ENCODE results near the gene MBD1.
A peak's percentile ranks its signal among the peaks of the same experiment; 100 is the strongest.

MBD1 gene

DNA sequence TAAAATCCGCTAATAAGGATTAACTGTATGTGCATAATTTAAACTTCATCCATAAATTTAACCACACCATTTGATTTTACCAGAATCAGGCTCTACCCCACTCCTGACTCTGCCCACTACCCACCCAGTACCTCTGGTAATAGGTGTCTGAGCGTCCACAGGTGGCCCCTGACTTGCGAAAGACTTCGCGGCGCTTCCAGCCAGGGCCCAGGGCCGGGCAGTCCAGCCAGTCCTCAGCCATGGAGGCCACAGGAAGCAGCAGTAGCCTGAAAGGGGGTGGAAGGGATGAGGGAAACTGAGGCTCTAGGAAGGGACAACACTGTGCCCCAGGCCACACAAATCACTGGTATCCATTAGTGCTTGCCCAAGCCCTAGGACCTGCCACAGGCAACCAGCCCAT, 1.6 kb downstream of the MBD1 start:
- Mint-ChIP-seq H3K27ac (peak overlapping the region; percentile 80 to 95 (median 95)), H3K4me3 (peak overlapping the region; percentile 96 to 99 (median 97)), H3K27me3 (ENCODE audit: low read depth) (no peaks in the 10 kb centered on the region), H3K36me3 (ENCODE audit: low read depth) (peaks cover 76% of the 10 kb centered on the region), H3K9me3 (peaks cover 14% of the 10 kb centered on the region), H3K4me1 (peaks cover 23% of the 10 kb centered on the region)
- no peak for TF ChIP-seq CTCF (IDR thresholded peaks at IDR 0.05; ENCODE audit: unreplicated experiment in 3 of 3)

GRCh38 chr18:50277942-50278341, 3.4 kb downstream of the MBD1 start:
- H3K27me3 Mint-ChIP-seq (ENCODE audit: low read depth): no peaks in the 10 kb centered on the region
- no peak for TF ChIP-seq CTCF (IDR thresholded peaks at IDR 0.05; ENCODE audit: unreplicated experiment in 3 of 3)
- no peak overlapping the region for H3K27ac Mint-ChIP-seq
- peak overlapping the region; percentile 35 to 58 (median 50) for H3K4me3 Mint-ChIP-seq
- H3K4me1 Mint-ChIP-seq: peaks cover 23% of the 10 kb centered on the region
- H3K9me3 Mint-ChIP-seq: peaks cover 14% of the 10 kb centered on the region
- peaks cover 74% of the 10 kb centered on the region for H3K36me3 Mint-ChIP-seq (ENCODE audit: low read depth)

GRCh38 chr18:50276452-50276851, 4.9 kb downstream of the MBD1 start:
- H3K4me1 Mint-ChIP-seq: peaks cover 21% of the 10 kb centered on the region
- TF ChIP-seq CTCF (IDR thresholded peaks at IDR 0.05; ENCODE audit: unreplicated experiment in 3 of 3): no peak
- peaks cover 81% of the 10 kb centered on the region for H3K36me3 Mint-ChIP-seq (ENCODE audit: low read depth)
- H3K27ac Mint-ChIP-seq: no peak overlapping the region
- peaks cover 14% of the 10 kb centered on the region for H3K9me3 Mint-ChIP-seq
- H3K27me3 Mint-ChIP-seq (ENCODE audit: low read depth): no peaks in the 10 kb centered on the region
- no peak overlapping the region for H3K4me3 Mint-ChIP-seq

- H3K4me3 Mint-ChIP-seq: no peak overlapping the region
- no peaks in the 10 kb centered on the region for H3K27me3 Mint-ChIP-seq (ENCODE audit: low read depth)
- H3K4me1 Mint-ChIP-seq: peaks cover 12% of the 10 kb centered on the region
- no peak for TF ChIP-seq CTCF (IDR thresholded peaks at IDR 0.05; ENCODE audit: unreplicated experiment in 3 of 3)
- H3K27ac Mint-ChIP-seq: no peak overlapping the region
- H3K36me3 Mint-ChIP-seq (ENCODE audit: low read depth): peaks cover 79% of the 10 kb centered on the region
- H3K9me3 Mint-ChIP-seq: peaks cover 5% of the 10 kb centered on the region
Measured at GRCh38 chr18:50275503-50276036, 5.8 kb downstream of the MBD1 start.

DNA sequence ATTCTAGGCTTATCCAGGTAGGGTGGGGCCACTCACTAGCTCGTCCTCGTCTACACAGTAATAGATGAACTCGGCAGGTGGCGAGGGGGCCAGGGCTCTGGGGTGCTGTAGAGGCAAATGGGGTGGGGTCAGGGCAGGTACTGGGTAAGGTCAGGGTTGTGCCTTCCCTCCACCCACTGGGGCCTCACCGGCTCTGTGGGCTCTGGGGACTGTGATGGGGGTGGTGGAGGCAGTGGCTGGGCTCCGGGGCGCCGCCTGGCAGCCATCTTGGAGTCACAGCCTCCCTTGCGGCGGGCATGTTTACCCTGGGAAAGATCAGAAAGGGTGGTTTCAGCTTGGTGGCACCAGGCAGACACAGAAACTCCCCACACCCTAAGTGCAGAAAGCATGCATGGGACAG, 6.4 kb downstream of the MBD1 start:
- Mint-ChIP-seq H3K4me3 (no peak overlapping the region), H3K36me3 (ENCODE audit: low read depth) (peaks cover 79% of the 10 kb centered on the region)

More for the DNA sequence above, 6.4 kb downstream of the MBD1 start:
- Mint-ChIP-seq H3K4me1 (peaks cover 6% of the 10 kb centered on the region), H3K27ac (no peak overlapping the region), H3K27me3 (ENCODE audit: low read depth) (no peaks in the 10 kb centered on the region), H3K9me3 (no peaks in the 10 kb centered on the region)
- no peak for TF ChIP-seq CTCF (IDR thresholded peaks at IDR 0.05; ENCODE audit: unreplicated experiment in 3 of 3)

Measured in nephron (organoid).